Stimulated activated CD4-positive, alpha-beta T cell treated with anti-CD3 and anti-CD28 coated beads, Interleukin-4, amount 100 ng/mL, for 24 hours (primary cell): Measurements from ENCODE around the gene ST7L.

Source experiments
- DNase-seq: peaks from one replicate; pipeline ENCODE4 v3.0.0-alpha.2; 2020

The ST7L gene

GRCh38 chr1:112544011-112544688, 74.8 kb downstream of the ST7L start:
- no peak for DNase-seq

- no peak for DNase-seq
Observed at GRCh38 chr1:112542206-112542973, 76.6 kb downstream of the ST7L start.

GRCh38 chr1:112541299-112541698, 77.6 kb downstream of the ST7L start:
- DNase-seq, result no peak

GRCh38 chr1:112540226-112540794, 78.6 kb downstream of the ST7L start:
- no peak for DNase-seq

GRCh38 chr1:112538883-112539282, 80.1 kb downstream of the ST7L start:
- no peak for DNase-seq

GRCh38 chr1:112537456-112537855, 81.5 kb downstream of the ST7L start:
- DNase-seq, result no peak

GRCh38 chr1:112536561-112536960, 82.4 kb downstream of the ST7L start:
- DNase-seq, result no peak

GRCh38 chr1:112533029-112533428, 85.9 kb downstream of the ST7L start:
- no peak for DNase-seq

GRCh38 chr1:112532064-112532463, 86.9 kb downstream of the ST7L start:
- DNase-seq, result no peak

GRCh38 chr1:112530832-112531231, 88.1 kb downstream of the ST7L start:
- no peak for DNase-seq

- no peak for DNase-seq
Observed at GRCh38 chr1:112529301-112529700, 89.6 kb downstream of the ST7L start.

GRCh38 chr1:112528076-112528475, 90.9 kb downstream of the ST7L start:
- DNase-seq, result no peak

- no peak for DNase-seq
Observed at GRCh38 chr1:112527266-112528010, 91.5 kb downstream of the ST7L start.

- no peak for DNase-seq
Observed at GRCh38 chr1:112524986-112525385, 94.0 kb downstream of the ST7L start.

GRCh38 chr1:112524251-112524650, 94.7 kb downstream of the ST7L start:
- no peak for DNase-seq

- no peak for DNase-seq
Observed at GRCh38 chr1:112522621-112523020, 96.3 kb downstream of the ST7L start.

- DNase-seq, result no peak
Observed at GRCh38 chr1:112520166-112520565, 98.8 kb downstream of the ST7L start.

- DNase-seq, result no peak
Observed at GRCh38 chr1:112518186-112518585, 100.8 kb downstream of the ST7L start.

GRCh38 chr1:112517646-112518045, 101.3 kb downstream of the ST7L start:
- DNase-seq, result no peak

GRCh38 chr1:112517231-112517630, 101.7 kb downstream of the ST7L start:
- no peak for DNase-seq

GRCh38 chr1:112516141-112516540, 102.8 kb downstream of the ST7L start:
- no peak for DNase-seq

GRCh38 chr1:112515311-112516009, 103.5 kb downstream of the ST7L start:
- no peak for DNase-seq

- DNase-seq, result no peak
Observed at GRCh38 chr1:112514901-112515300, 104.0 kb downstream of the ST7L start.
